ENCODE results near the gene KLHL41.
"Not testable (repeated sequence)": the region's sequence is repeated elsewhere in the genome, so short reads cannot be mapped to it uniquely, and the experiment has no call there.

The KLHL41 gene

DNA sequence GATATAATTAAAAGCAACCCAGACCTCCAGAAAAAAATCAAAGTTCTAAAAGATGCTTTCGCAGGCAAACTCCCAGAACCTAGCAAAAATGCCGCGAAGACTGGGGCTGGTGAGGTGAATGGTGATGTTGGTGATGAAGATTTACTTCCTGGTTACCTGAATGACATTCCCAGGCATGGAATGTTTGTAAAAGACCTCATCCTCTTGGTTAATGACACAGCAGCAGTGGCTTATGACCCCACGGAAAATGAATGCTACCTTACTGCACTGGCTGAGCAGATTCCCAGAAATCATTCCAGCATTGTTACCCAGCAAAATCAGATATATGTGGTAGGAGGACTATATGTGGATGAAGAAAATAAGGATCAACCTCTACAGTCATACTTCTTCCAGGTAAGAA, 994 bp downstream of the KLHL41 start:
- DNase-seq, result no peak

DNA sequence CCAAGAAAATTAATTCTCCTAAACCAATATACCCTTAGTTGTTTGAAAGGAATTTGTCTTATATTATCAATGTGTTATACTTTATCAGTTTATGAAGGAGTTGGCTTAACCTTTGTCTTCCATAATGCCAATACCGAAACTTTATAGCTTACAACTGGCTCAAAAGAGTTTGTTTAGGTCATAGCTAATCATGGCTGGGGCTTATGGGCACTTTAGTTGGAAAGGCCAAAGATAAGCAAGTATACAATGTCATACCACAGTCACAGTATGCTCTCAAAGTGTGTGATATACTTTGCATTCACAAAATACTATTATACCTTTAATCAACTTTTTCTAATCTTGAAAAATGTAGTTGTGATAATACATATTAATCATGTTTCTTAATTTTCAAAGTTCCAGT, 2.3 kb downstream of the KLHL41 start:
- DNase-seq, result no peak

DNA sequence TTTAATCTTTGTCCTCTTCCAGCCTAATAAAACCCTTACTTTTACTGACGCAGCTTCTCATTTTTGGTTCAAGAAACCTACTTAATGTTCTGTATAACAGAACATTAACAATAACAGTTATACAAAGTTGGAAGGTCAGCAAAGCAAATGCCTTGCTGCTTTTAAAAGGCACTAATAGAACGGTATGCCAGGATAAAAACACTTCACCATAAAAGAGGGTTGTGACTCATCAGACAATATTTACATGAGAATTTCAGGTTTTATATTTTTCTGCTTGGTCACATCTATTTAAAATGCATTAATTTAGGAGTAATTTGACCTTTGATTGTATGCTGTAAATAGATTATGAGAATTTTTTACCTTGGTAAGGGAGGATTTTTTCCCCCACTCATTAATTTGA, 3.0 kb downstream of the KLHL41 start:
- no peak for DNase-seq

DNA sequence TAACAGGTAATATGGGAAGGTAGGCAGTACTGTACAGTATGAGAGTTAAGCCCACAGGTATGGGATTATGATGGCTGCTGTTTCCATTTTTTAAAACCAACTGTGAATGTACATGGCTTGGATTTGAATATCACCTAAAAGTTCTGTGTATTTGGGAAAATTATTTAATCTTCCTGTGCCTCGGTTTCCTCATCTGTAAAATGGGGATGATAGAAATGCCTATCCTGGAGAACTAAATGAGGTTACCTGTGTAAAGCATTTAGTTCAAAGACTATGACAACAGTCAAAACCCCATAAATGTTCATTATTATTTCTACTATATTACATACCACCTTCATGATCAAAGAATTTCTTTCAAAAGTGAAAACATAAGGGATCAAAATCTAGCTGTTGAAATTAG, 3.6 kb downstream of the KLHL41 start:
- no peak for DNase-seq

DNA sequence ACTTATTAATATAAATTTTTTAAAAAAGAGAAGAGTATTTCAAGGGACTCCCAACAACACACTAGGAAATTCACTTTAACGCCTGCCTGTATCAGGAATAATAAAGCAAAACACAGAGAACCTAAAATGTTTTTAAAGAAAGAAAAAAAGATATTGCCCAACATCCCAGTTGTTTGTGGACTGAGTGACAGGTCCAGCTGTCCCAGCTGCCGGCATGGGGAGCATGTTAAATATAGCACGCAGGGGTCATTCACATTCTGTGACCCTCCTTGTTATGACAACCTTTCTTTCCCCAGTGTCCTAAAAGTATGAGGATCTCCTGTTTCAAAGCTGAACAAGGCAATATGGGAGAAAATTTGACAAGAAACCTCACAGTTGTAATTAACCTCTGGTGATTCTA, 4.4 kb downstream of the KLHL41 start:
- no peak for DNase-seq

DNA sequence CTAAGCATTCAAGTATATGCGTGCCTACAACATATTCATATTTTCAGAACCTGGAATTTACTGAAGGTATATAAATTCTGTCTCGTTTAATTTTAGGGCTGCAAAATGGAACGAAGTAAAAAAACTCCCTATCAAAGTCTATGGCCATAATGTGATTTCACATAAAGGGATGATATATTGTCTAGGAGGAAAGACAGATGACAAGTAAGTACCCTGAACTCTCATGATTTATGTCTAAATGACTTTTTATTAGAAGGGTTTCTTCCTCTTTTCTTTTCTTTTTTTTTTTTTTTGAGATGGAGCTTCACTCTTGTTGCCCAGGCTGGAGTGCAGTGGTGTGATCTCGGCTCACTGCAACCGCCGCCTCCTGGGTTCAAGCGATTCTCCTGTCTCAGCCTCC, 5.3 kb downstream of the KLHL41 start:
- not testable (repeated sequence) for DNase-seq

GRCh38 chr2:169516488-169516995, 7.0 kb downstream of the KLHL41 start:
- DNase-seq, result not testable (repeated sequence)

DNA sequence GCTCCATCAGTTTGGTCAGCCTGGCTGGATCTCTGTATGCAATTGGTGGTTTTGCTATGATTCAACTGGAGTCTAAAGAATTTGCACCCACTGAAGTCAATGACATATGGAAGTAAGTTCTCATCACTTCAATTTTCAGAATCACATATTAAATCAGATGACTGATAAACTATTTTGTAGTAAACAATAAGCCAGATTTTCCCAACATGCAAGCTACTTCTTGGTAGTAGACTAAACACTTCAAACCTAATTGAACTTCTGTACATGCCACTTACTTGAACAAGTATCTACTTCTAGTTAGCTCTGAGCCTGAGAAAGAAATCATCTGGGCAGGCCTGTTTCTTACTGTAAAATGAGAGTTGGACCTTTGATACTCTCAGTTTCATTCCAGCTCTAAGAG, 11.4 kb downstream of the KLHL41 start:
- no peak for DNase-seq

- no peak for DNase-seq
Observed at GRCh38 chr2:169523681-169524080, 14.2 kb downstream of the KLHL41 start.

DNA sequence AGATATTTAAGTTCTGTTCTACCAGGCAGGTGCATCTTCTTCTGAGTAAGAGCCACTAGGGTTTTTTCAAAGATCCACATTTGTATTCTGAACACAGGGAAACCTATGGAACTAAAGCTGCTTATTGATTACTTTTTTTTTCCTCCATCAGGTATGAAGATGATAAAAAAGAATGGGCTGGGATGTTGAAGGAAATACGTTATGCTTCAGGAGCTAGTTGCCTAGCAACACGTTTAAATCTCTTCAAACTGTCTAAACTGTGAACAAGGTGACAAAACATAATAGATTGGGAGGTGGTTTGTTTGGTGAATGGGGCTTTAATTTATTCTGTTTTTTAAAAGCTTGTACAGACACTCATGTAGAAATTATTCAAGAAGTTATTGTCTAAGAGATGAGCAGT, 15.9 kb downstream of the KLHL41 start:
- no peak for DNase-seq

DNA sequence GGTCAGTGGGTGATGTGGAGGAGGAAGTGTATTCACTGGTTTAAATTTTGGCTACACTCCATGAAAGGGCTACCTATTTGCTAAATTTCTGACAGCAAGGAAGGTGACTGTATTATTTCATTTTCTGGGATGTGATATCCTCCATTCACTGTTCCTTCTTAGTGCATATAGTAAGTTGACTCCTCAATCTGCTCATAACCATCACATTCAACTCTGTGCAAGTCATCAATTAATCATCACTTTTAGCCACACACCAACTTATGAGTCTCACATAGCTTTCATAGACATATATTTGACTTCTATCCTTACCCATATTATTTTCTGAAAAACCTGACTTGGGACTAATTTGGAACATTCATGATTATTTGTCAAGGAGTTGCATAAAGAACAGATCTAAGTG, 16.9 kb downstream of the KLHL41 start:
- no peak for DNase-seq

DNA sequence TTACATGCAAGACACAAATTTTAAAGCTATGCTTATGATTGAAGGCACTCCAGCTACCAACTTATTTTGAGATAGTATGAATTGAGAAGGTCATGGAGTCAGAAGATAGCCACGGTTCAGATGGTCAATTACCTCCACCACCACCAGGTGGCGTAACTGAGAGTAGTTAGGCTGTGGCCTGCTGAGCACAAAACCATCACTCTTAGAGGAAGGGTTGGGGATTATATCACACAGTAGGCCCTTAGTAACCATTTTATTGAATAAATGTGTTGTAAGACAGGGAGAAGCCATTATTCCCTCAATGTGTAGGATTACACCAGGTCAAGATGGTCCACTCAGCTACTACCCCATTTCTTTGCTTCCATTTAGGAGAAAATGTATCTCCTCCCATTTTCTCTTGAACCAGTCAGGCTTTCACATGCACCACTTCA, 18.8 kb downstream of the KLHL41 start:
- DNase-seq, result peak; percentile 72

- DNase-seq, result not testable (repeated sequence)
Observed at GRCh38 chr2:169539460-169539859, 30.0 kb downstream of the KLHL41 start.

- DNase-seq, result no peak
Observed at GRCh38 chr2:169540146-169540545, 30.6 kb downstream of the KLHL41 start.

- no peak for DNase-seq
Observed at GRCh38 chr2:169542433-169542832, 32.9 kb downstream of the KLHL41 start.

DNA sequence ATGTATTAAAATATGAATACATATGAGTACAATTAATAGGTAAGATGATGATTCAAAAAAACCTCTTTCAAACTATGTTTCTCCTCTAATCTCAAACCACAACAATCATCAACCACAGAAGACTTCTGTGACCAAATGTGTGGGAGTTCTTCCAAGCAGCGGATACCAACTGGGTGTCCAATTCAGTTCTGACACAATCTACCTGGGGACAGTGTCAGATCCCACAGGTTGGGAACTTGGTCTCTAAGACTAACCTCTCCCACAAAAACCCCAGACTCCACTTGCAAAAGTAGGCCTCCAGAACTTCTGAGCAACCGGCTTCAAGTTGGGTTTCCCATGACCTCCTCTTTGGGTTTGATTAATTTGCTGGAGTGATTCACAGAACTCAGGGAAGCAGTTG, 37.3 kb downstream of the KLHL41 start:
- DNase-seq, result no peak

DNA sequence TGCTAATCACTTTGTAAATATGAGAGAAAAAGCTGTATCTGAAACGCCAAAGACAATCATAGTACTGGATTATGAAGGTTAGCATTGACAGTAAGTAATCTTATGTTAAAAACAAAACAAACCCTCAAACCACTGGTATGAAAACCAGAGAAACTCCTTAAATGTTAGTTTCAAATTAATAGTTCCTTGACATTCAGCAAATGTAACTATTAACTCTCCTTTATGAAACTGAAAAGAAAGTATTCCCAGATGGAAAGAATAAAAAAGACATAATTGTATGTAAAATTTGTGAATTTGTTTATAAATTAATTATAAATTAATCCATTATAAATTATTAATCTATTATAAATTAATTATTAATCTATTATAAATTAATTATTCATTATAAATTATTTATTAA, 51.9 kb downstream of the KLHL41 start:
- no peak for DNase-seq

GRCh38 chr2:169562084-169562483, 52.6 kb downstream of the KLHL41 start:
- not testable (repeated sequence) for DNase-seq

DNA sequence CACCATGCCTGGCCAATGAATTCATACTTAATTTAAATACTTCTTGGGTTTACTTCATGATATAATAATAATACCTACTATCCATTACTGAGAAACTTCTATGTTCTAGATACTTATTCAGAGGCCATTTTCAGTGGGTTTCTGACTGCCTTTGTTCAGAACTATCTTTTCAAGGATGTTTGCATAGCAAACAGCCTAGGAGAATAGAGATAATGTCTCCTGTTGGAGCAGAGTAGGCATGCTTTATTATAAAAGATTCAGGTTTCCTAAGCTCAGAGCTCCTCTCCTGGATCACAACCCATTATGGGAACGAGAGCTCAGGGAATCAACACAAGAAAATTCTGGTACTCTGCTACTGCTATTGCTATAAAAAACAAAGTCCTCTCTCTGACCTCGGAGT, 53.0 kb downstream of the KLHL41 start:
- no peak for DNase-seq

DNA sequence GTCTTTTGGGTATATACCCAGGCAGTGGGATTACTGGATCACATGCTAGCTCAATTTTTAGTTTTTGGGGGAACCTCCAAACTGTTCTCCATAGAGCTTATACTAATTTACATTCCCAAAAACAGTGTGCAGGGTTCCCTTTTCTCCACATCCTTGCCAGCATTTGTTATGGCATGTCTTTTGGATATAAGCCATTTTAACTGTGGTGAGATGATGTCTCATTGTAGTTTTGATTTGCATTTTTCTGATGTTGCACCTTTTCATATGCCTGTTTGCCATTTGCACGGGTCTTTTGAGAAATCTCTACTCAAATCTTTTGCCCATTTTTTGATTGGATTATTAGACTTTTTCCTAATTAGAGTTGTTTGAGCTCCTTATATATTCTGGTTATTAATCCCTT, 56.2 kb downstream of the KLHL41 start:
- DNase-seq, result no peak

DNA sequence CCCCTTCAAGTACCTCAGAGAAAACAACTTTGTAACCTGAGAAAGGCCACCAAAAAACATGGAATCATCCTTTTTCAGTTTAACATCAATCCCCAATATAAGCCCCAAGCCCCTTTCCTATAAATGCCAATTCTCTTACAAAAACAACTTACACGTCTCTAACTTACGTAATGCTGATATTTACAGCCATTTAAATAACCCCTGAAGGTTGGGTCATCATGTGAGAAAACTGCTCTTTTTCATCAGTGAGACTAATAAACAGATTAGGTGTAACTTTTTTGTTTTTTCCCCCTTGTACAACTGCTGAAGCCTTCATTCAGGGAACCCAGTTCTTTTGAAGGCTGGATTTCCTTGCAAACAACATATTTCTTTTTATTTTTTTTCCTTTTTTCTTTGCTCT, 60.4 kb downstream of the KLHL41 start:
- no peak for DNase-seq

DNA sequence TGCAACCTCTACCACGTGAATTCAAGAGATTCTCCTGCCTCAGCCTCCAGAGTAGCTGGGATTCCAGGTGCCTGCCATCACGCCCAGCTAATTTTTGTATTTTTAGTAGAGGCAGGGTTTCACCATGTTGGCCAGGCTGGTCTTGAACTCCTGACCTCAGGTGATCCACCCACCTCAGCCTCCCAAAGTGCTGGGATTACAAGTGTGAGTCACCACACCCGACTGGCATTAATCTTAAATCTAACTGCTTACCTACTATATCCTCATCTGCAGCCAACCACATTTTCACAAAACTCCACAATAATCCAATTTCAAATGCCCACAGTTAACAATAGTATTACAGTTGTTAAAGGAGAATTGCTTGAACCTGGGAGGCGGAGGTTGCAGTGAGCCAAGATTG, 61.2 kb downstream of the KLHL41 start:
- not testable (repeated sequence) for DNase-seq

GRCh38 chr2:169571571-169571970, 62.1 kb downstream of the KLHL41 start:
- DNase-seq, result no peak

DNA sequence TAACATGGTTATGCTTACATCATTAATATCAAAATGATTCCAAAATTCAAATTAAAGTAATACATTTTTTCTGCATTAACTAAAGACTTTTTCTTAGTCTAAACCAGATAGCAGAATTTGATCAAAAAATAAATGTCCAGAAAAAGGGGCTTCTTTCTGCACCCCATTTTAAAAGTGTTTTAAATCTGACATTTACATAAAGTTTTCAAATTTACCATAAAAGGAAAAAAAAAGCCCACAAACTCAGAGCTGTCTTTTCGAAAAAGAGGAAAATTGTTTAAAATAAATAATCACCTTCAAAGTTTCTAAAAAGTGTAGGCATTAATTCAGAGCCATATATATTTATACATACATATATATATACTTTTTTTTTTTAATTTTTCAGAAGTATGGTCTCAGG, 62.7 kb downstream of the KLHL41 start:
- DNase-seq, result no peak

- no peak for DNase-seq
Observed at GRCh38 chr2:169572821-169573159, 63.3 kb downstream of the KLHL41 start.

Data from CD4-positive, alpha-beta T cell treated with Interleukin-21 for 1 hour (primary cell).